DOHH2 (cell line): ENCODE measurements around the gene ZFP62.

ENCODE experiments used
- CTCF ChIP-seq: fragments of 200-600 bp; sonication (generic); IDR thresholded peaks from one replicate; pipeline ENCODE4 v1.5.1; 2014; ENCODE audit warnings: antibody characterized with exemption, mild to moderate bottlenecking, low read depth, low read length; ENCODE audit not compliant: poor library complexity, severe bottlenecking
- EZH2phosphoT487 ChIP-seq: fragments of 200-600 bp; sonication (generic); IDR thresholded peaks from 2 replicates; pipeline ENCODE4 v1.6.1; 2017; ENCODE audit warnings: borderline replicate concordance, mild to moderate bottlenecking, antibody characterized with exemption, low read length, moderate library complexity, mixed read lengths

- TF ChIP-seq CTCF (no peak), EZH2phosphoT487 (no peak)
These were observed 37.7 kb downstream of the ZFP62 start for GRCh38 chr5:180823346-180823745.
